ENCODE data around the gene SORCS3. TPM values are rescaled to one million over a fixed set of nuclear protein-coding genes. Genes with fewer than 3 reads are reported as not detected.

SORCS3 gene
- total RNA-seq, 1 donor from 2014 or later = 0.26 TPM

DNA sequence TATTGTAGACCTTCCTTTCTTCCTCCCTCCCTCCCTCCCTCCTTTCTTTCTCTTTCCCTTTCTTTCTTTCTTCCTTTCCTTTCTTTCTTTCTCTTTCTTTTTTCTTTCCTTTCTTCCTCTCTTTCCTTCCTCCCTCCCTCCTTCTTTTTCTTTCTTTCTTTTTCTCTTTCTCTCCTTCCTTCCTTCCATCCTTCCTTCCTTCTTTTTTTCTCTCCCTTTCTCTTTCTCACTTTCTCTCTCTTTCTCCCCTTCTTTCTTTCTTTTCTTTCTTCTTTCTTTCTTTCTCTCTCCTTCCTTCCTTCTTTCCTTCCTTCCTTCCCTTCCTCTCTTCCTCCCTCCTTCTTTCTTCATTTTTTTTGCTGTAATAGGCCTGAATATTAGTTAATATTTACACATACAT is 638.0 kb downstream of the SORCS3 start:
- no peaks in the 10 kb centered on the region for H3F3A ChIP-seq (ENCODE audit: low read depth)
- DNase-seq (ENCODE audit: low spot score) = no peak
- TF ChIP-seq, protein P1, sequence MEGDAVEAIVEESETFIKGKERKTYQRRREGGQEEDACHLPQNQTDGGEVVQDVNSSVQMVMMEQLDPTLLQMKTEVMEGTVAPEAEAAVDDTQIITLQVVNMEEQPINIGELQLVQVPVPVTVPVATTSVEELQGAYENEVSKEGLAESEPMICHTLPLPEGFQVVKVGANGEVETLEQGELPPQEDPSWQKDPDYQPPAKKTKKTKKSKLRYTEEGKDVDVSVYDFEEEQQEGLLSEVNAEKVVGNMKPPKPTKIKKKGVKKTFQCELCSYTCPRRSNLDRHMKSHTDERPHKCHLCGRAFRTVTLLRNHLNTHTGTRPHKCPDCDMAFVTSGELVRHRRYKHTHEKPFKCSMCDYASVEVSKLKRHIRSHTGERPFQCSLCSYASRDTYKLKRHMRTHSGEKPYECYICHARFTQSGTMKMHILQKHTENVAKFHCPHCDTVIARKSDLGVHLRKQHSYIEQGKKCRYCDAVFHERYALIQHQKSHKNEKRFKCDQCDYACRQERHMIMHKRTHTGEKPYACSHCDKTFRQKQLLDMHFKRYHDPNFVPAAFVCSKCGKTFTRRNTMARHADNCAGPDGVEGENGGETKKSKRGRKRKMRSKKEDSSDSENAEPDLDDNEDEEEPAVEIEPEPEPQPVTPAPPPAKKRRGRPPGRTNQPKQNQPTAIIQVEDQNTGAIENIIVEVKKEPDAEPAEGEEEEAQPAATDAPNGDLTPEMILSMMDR (IDR thresholded peaks at IDR 0.05) = no peak
- TF ChIP-seq EZH2 (IDR thresholded peaks at IDR 0.05) (no peak), EZH2phosphoT487 (IDR thresholded peaks at IDR 0.05) (no peak)
- no peak overlapping the region for H3K4me3 ChIP-seq
- H3K9me3 ChIP-seq (ENCODE audit: low read depth) = no peaks in the 10 kb centered on the region
- H3K27ac ChIP-seq = no peak overlapping the region
- H3K4me1 ChIP-seq = peaks cover under 1% of the 10 kb centered on the region
- H3K9me3 Mint-ChIP-seq = no peaks in the 10 kb centered on the region
- H3K36me3 Mint-ChIP-seq = no peaks in the 10 kb centered on the region
- H2AFZ ChIP-seq (replicated peaks) = no peak overlapping the region
- no peaks in the 10 kb centered on the region for H4K20me1 ChIP-seq (ENCODE audit: low read depth)
- no peaks in the 10 kb centered on the region for H3K36me3 ChIP-seq
- H3K79me2 ChIP-seq (ENCODE audit: low read depth) = no peaks in the 10 kb centered on the region
- no peak overlapping the region for H3K27ac Mint-ChIP-seq
- no peak overlapping the region for H3K9ac ChIP-seq
- no peaks in the 10 kb centered on the region for H3K27me3 Mint-ChIP-seq (ENCODE audit: insufficient read depth, low read depth)
- H3K4me1 Mint-ChIP-seq = no peaks in the 10 kb centered on the region
- H3K27me3 ChIP-seq = no peaks in the 10 kb centered on the region
- H3K4me3 Mint-ChIP-seq = no peak overlapping the region
- no peak overlapping the region for H3K4me2 ChIP-seq

- H3K4me1 Mint-ChIP-seq = no peaks in the 10 kb centered on the region
- no peaks in the 10 kb centered on the region for H4K20me1 ChIP-seq (ENCODE audit: low read depth)
- H3K4me3 Mint-ChIP-seq = no peak overlapping the region
- H3K4me1 ChIP-seq = peaks cover 8% of the 10 kb centered on the region
- H3F3A ChIP-seq (ENCODE audit: low read depth) = no peaks in the 10 kb centered on the region
- DNase-seq (ENCODE audit: low spot score) = no peak
- no peak overlapping the region for H3K27ac ChIP-seq
- no peak overlapping the region for H3K9ac ChIP-seq
- TF ChIP-seq EZH2 (IDR thresholded peaks at IDR 0.05) = no peak
- TF ChIP-seq EZH2phosphoT487 (IDR thresholded peaks at IDR 0.05) = no peak
- TF ChIP-seq, protein P1 (IDR thresholded peaks at IDR 0.05) = no peak
- H3K36me3 Mint-ChIP-seq = no peaks in the 10 kb centered on the region
- no peaks in the 10 kb centered on the region for H3K9me3 ChIP-seq (ENCODE audit: low read depth)
- H3K4me3 ChIP-seq = no peak overlapping the region
- H3K27ac Mint-ChIP-seq = no peak overlapping the region
- H3K4me2 ChIP-seq = no peak overlapping the region
- H3K27me3 Mint-ChIP-seq (ENCODE audit: insufficient read depth, low read depth) = no peaks in the 10 kb centered on the region
- no peaks in the 10 kb centered on the region for H3K27me3 ChIP-seq
- no peaks in the 10 kb centered on the region for H3K79me2 ChIP-seq (ENCODE audit: low read depth)
- H3K36me3 ChIP-seq = no peaks in the 10 kb centered on the region
- no peaks in the 10 kb centered on the region for H3K9me3 Mint-ChIP-seq
- H2AFZ ChIP-seq (replicated peaks) = no peak overlapping the region
Measured at GRCh38 chr10:105280895-105281294, 639.8 kb downstream of the SORCS3 start.

- no peaks in the 10 kb centered on the region for H3K4me1 Mint-ChIP-seq
- H3K27me3 Mint-ChIP-seq (ENCODE audit: insufficient read depth, low read depth) = no peaks in the 10 kb centered on the region
- Histone ChIP-seq H3K4me3 (no peak overlapping the region), H4K20me1 (ENCODE audit: low read depth) (no peaks in the 10 kb centered on the region), H3K4me1 (peaks cover 8% of the 10 kb centered on the region), H3K27me3 (no peaks in the 10 kb centered on the region), H3K4me2 (no peak overlapping the region), H2AFZ (replicated peaks) (no peak overlapping the region), H3K79me2 (ENCODE audit: low read depth) (no peaks in the 10 kb centered on the region), H3K9me3 (ENCODE audit: low read depth) (no peaks in the 10 kb centered on the region), H3F3A (ENCODE audit: low read depth) (no peaks in the 10 kb centered on the region), H3K36me3 (no peaks in the 10 kb centered on the region), H3K27ac (no peak overlapping the region), H3K9ac (no peak overlapping the region)
- no peak overlapping the region for H3K4me3 Mint-ChIP-seq
- no peaks in the 10 kb centered on the region for H3K36me3 Mint-ChIP-seq
- TF ChIP-seq EZH2phosphoT487 (IDR thresholded peaks at IDR 0.05) (no peak), EZH2 (IDR thresholded peaks at IDR 0.05) (no peak)
- TF ChIP-seq, protein P1 (IDR thresholded peaks at IDR 0.05) = no peak
- no peak overlapping the region for H3K27ac Mint-ChIP-seq
- no peaks in the 10 kb centered on the region for H3K9me3 Mint-ChIP-seq
- DNase-seq (ENCODE audit: low spot score) = peak; percentile 22
Measured at GRCh38 chr10:105284476-105285215, 643.6 kb downstream of the SORCS3 start.

Measured in neural progenitor cell (in vitro differentiated cells).